Measurements from ENCODE around the gene NCK1. TPM values are rescaled to one million over a fixed set of nuclear protein-coding genes. Genes with fewer than 3 reads are reported as not detected.

Gene NCK1
- polyA plus RNA-seq, 12 donors: 21.4 to 52.5 (median 33.7) TPM; not detected in 1

DNA sequence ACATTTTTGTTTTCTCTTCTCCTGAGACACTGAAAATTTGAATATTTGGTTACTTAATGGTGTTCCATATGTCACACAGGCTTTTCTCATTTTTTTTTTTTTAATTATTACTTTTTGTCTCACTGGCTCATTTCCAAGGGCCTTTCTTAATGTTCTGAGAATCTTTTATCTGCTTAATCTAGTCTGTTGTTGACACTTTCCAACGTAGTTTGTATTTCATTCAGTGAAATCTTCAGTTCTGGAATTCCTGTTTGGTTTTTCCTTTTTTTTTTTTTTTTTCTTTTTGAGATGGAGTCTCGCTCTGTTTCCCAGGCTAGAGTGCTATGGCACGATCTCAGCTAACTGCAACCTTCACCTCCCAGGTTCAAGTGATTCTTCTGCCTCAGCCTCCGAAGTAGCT lies 42.7 kb downstream of the NCK1 start:
- no peak for DNase-seq

DNA sequence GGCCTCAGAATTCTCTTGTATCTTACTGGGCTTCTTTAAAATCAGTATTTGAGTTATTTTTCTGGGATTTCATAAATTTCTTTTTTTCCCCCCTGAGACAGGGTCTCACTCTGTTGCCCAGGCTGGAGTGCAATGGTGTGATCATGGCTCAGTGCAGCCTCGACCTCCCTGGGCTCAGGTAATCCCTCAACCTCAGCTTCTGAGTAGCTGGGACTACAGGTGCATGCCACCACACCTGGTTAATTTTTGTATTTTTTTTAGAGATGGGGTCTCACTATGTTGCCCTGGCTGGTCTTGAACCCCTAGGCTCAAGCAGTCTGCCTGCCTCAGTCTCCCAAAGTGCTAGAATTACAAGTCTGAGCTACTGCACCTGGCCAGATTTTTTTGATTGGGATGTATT lies 43.5 kb downstream of the NCK1 start:
- no peak for DNase-seq

GRCh38 chr3:136906725-136907124 lies 44.7 kb downstream of the NCK1 start:
- no peak for DNase-seq

- no peak for DNase-seq
Observed at GRCh38 chr3:136908297-136908696, 46.3 kb downstream of the NCK1 start.

DNA sequence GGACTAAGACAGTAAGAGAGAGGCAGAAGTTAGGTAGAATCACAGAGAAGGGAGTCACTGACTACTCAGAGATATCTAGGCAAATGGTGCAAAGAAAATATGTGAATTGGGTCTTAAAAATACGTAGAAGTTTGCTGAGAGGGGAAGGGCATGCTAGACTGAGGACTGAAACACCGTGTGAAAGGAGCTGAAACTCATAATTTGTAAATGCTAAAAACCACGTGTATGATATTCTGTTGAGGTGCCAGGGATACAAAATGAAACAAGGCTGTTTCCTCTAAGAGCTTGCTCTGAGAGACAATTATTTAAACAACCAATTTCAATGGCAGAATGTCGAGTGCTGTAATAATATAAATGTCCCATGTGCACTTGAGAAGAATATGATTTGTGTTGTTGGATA lies 47.2 kb downstream of the NCK1 start:
- DNase-seq: no peak

DNA sequence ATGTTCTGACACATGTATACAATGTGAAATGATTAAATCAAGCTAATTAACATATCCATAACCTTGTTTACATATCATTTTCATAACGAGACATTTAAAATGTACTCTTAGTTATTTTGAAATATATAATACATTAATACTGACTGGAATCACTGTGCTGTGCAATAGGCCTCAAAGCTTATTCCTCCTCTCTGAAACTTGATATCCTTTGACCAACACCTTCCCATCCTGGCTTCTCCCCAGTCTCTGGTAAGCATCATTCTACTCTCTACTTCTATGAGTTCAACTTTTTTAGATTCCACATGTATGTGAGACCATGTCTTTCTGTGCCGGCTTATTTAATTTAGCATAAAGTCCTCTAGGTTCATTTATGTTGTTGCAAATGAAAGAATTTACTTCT lies 48.7 kb downstream of the NCK1 start:
- DNase-seq: no peak

- DNase-seq: no peak
Observed at GRCh38 chr3:136913168-136913567, 51.2 kb downstream of the NCK1 start.

GRCh38 chr3:136914739-136915138 lies 52.7 kb downstream of the NCK1 start:
- DNase-seq: no peak

DNA sequence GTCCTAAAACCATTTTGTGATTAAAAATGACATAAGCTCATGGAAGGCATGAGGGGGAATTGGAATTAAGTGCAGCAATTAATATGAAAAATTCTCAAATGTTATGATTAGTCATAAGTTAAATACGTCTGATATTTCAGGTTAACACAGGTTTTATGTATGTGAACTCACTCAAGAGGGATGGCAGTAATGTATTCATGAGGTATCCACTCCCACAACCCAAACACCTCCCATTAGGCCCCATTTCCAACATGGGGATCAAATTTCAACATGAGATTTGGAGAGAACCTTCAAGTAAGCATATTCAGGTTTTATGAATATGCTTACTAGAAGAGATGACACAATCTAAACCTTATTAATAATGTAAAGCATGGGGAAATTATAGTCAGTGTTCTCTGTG lies 54.2 kb downstream of the NCK1 start:
- no peak for DNase-seq

DNA sequence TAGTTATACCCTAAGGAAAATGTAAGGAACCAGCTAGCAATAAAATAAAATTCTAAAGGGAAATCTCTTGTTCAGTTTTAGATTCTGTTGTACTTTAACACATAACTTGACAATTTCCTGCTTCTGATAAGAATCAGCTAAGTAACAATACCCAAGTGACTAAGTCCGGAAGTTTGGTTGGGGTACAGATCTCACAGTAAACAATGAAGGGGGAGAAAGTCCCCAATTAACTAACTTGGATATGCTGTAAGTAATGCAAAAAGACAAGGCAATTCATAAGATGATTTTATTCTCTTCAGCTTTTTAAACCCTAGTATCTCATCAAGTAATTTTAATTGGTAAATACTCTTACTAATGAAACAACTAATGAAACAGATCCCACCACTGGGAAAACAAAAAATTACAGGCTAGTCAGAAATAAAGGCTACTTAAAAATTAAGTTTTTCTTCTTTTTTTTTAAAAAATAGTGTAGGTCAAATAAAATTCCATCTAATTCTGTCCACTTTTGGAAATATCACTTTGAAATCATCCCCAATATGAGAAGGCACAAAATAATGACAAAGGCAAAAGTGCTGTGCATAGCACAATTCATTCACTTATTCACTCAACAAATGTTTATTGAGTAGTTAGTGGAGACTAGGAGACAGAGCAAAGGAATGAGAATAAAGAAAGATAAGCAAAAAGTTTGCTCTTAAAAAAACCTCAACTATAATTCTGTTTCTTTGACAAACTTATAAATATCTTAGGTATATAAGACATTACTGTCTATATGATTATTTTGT lies 58.0 kb downstream of the NCK1 start:
- no peak for DNase-seq

- no peak for DNase-seq
Observed at GRCh38 chr3:136920904-136921611, 59.0 kb downstream of the NCK1 start.

- DNase-seq: no peak
Observed at GRCh38 chr3:136925425-136926190, 63.6 kb downstream of the NCK1 start.

DNA sequence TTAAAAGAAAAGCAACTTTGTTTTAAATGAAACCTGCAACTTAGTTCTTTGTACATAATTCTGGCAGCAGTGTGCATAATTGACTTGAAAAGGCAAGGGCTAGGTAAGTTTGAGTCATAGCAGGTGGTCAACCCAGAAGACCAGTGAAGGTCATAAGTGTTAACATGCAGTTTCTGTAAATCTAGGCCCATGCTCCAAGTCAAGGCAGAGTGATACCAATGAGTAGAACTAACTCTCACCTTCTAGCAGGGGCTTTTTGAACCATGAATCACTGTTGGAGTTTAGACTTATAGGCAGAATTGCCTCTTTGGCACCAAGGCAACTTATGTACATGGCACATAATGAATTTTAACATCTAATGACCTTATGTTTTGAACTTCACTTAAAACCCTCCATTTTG lies 66.2 kb downstream of the NCK1 start:
- no peak for DNase-seq

GRCh38 chr3:136929977-136930670 lies 68.1 kb downstream of the NCK1 start:
- DNase-seq: peak; percentile 57

- DNase-seq: no peak
Observed at GRCh38 chr3:136931606-136932005, 69.6 kb downstream of the NCK1 start.

GRCh38 chr3:136932523-136932922 lies 70.5 kb downstream of the NCK1 start:
- no peak for DNase-seq

DNA sequence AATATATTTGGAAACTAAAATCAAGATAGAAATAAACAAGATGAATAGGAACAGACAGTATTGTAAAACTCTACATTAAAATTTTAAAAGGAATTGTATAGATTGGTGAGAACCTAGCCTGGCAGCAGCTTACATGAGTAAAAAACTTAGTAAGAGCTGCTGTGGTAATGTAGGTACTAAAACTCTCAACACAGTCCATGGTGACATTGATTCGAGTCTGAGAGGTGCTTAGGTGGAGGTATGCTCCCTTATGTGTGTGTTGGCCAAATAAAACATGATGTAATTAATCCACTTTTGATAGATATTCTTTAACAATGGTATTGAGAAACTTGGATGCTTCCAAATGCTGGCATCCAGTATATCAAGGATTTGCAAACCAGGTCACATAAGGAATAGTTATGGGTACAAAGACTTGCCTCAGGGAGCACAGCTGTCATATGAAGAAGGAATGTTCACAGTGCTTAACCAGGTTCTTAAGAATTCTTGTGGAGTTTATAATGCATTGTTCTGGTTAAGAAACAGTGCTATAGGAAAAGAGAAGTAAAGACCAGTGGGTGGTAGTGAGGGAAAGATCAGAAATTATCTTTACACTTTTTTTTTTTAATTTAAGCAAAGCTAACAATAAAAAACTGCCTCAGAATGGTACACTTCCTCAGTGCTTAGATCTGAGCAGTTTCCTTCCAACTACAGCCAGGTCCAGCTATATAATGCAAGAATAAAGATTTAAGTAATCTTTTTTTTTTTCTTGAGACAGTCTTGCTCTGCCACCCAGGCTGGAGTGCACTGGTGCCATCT lies 71.2 kb downstream of the NCK1 start:
- DNase-seq: no peak

DNA sequence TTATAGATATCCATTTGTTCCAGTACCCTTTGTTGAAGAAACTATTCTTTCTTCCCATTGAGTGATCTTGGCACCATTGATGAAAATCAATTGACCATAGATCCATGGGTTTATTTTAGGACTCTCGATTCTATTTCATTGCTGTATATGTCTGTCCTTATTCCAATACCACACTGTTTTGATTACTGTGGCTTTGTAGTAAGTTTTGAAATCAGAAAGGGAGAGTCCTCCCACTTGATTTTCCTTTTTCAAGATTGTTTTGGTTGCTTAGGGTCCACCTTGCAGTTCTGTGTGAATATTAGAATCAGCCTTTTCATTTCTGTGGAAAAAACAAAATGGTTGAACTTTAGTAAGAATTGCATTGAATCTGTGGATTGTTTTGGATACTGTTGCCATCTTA lies 75.2 kb downstream of the NCK1 start:
- DNase-seq: no peak

DNA sequence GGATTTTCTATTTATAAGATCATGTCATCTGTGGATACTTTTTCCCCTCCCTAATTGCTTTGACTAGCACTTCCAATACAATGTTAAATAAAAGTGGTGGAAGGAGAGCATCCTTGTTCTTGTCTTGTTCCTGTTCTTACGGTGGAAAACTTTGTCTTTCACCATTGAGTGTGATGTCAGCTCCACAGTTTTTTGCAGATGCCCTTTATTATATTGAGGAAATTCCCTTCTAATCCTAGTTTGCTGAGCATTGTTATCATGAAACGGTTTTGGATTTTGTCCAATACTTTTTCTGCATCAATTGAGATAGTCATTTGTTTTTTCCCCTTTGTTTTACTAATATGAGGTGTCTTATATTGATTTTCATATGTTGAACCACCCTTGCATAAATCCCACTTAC lies 75.8 kb downstream of the NCK1 start:
- no peak for DNase-seq

- no peak for DNase-seq
Observed at GRCh38 chr3:136938334-136938733, 76.3 kb downstream of the NCK1 start.

GRCh38 chr3:136939489-136939888 lies 77.5 kb downstream of the NCK1 start:
- no peak for DNase-seq

All from muscle of arm (tissue), 12 donors.